HL-60/S4 treated with retinoic acid at 250 ng/mL for 4 days and 3 days (cell line): ENCODE data around the gene CHTF18.
"Not testable (repeated sequence)": the region's sequence is repeated elsewhere in the genome, so short reads cannot be mapped to it uniquely, and the experiment has no call there.

ENCODE experiments used
- in situ Hi-C: fragments of 300-500 bp; cut with MboI; formaldehyde crosslinking; loops from 2 replicates; pipeline ENCODE4 v1.7.0; 2022; ENCODE audit warnings: low sequenced_read_pairs

The CHTF18 gene

GRCh38 chr16:774086-775001 is 14.1 kb upstream of the CHTF18 start:
- in situ Hi-C loops = no loop called here

- in situ Hi-C loops = no loop called here
Measured at GRCh38 chr16:775236-775796, 13.1 kb upstream of the CHTF18 start.

- in situ Hi-C loops = not testable (repeated sequence)
Measured at GRCh38 chr16:776298-776697, 12.1 kb upstream of the CHTF18 start.

GRCh38 chr16:776824-777223 is 11.6 kb upstream of the CHTF18 start:
- in situ Hi-C loops = no loop called here

GRCh38 chr16:777826-778225 is 10.6 kb upstream of the CHTF18 start:
- in situ Hi-C loops = no loop called here

- in situ Hi-C loops = no loop called here
Measured at GRCh38 chr16:778447-778846, 10.0 kb upstream of the CHTF18 start.

- in situ Hi-C loops = no loop called here
Measured at GRCh38 chr16:778909-779527, 9.4 kb upstream of the CHTF18 start.

- in situ Hi-C loops = no loop called here
Measured at GRCh38 chr16:779561-779960, 8.9 kb upstream of the CHTF18 start.

GRCh38 chr16:780296-780695 is 8.1 kb upstream of the CHTF18 start:
- in situ Hi-C loops = no loop called here

GRCh38 chr16:781346-782010 is 6.9 kb upstream of the CHTF18 start:
- in situ Hi-C loops = no loop called here

- in situ Hi-C loops = no loop called here
Measured at GRCh38 chr16:782258-782657, 6.2 kb upstream of the CHTF18 start.

GRCh38 chr16:782766-783403 is 5.5 kb upstream of the CHTF18 start:
- in situ Hi-C loops = no loop called here

GRCh38 chr16:783404-784161 is 4.8 kb upstream of the CHTF18 start:
- in situ Hi-C loops = no loop called here

- in situ Hi-C loops = no loop called here
Measured at GRCh38 chr16:784431-784830, 4.0 kb upstream of the CHTF18 start.

- in situ Hi-C loops = no loop called here
Measured at GRCh38 chr16:785563-786535, 2.6 kb upstream of the CHTF18 start.

GRCh38 chr16:787321-787966 is 976 bp upstream of the CHTF18 start:
- in situ Hi-C loops = no loop called here

- in situ Hi-C loops = no loop called here
Measured at GRCh38 chr16:787978-788398, 432 bp upstream of the CHTF18 start, which contains the start of gene RPUSD1. Gene RPUSD1 (minus strand): TSS chr16:788381. CDS start chr16:787737, 644 bp downstream.

GRCh38 chr16:789191-789850 is 901 bp downstream of the CHTF18 start:
- in situ Hi-C loops = no loop called here
